Measurements from ENCODE around the gene DCLK1. TPM values are rescaled to one million over a fixed set of nuclear protein-coding genes. Genes with fewer than 3 reads are reported as not detected.

The DCLK1 gene
- total RNA-seq, 2 donors from 2014 or later, result 25.6 to 27.8 TPM

DNA sequence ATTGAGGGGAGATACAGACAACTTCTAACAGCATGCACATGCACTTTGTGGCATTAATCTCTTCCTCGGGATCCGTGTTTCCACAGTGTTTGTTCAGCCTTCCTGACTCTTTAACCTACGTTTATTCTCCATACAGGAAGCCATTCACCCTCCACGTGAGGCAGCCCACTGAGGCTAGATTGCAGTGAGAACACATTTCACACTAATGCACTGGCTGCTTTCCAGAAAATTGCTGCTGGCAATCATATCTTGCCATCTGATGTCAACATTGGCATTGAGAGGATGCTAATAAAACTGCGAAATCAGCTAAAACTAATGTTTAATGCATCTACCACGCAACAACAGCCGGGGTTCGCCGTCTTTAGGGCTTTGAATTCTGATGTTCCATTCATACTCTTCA lies 30.0 kb downstream of the DCLK1 start:
- TF ChIP-seq, protein P1, sequence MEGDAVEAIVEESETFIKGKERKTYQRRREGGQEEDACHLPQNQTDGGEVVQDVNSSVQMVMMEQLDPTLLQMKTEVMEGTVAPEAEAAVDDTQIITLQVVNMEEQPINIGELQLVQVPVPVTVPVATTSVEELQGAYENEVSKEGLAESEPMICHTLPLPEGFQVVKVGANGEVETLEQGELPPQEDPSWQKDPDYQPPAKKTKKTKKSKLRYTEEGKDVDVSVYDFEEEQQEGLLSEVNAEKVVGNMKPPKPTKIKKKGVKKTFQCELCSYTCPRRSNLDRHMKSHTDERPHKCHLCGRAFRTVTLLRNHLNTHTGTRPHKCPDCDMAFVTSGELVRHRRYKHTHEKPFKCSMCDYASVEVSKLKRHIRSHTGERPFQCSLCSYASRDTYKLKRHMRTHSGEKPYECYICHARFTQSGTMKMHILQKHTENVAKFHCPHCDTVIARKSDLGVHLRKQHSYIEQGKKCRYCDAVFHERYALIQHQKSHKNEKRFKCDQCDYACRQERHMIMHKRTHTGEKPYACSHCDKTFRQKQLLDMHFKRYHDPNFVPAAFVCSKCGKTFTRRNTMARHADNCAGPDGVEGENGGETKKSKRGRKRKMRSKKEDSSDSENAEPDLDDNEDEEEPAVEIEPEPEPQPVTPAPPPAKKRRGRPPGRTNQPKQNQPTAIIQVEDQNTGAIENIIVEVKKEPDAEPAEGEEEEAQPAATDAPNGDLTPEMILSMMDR (IDR thresholded peaks at IDR 0.05), result no peak
- Histone ChIP-seq H3K4me1 (ENCODE audit: control insufficient read depth in 1 of 2, low read depth in 2 of 2) (no peaks in the 10 kb centered on the region), H3K27me3 (replicated peaks; ENCODE audit: insufficient read depth) (no peaks in the 10 kb centered on the region), H3K36me3 (no peaks in the 10 kb centered on the region), H3K4me3 (no peak overlapping the region), H3K9me3 (no peaks in the 10 kb centered on the region), H3K27ac (no peak overlapping the region)
- no peak for DNase-seq (ENCODE audit: low spot score)
- ATAC-seq (ENCODE audit: insufficient number of reproducible peaks, low FRiP score, low read depth), result no peak

DNA sequence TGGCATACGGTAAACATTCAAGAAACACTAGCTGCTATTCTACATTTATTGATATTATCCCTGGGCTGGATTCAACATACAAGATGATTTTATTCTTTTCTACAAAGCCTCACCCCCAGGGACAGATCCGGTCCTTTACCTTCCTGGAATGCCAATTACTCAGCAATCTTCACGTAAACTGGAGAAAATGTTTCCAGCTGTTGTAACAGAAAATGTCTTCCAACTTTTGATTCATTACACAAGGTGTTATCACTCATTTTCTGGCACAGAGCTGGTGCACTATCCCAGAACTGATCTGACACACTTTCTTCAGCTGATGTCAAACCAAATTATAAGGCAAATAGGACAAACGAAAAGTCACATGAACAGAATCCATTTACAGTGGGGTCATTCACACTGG lies 33.1 kb downstream of the DCLK1 start:
- Histone ChIP-seq H3K9me3 (no peaks in the 10 kb centered on the region), H3K27ac (no peak overlapping the region), H3K4me1 (ENCODE audit: control insufficient read depth in 1 of 2, low read depth in 2 of 2) (no peaks in the 10 kb centered on the region), H3K36me3 (no peaks in the 10 kb centered on the region), H3K4me3 (no peak overlapping the region), H3K27me3 (replicated peaks; ENCODE audit: insufficient read depth) (no peaks in the 10 kb centered on the region)
- no peak for ATAC-seq (ENCODE audit: insufficient number of reproducible peaks, low FRiP score, low read depth)
- TF ChIP-seq, protein P1 (IDR thresholded peaks at IDR 0.05), result no peak
- no peak for DNase-seq (ENCODE audit: low spot score)

DNA sequence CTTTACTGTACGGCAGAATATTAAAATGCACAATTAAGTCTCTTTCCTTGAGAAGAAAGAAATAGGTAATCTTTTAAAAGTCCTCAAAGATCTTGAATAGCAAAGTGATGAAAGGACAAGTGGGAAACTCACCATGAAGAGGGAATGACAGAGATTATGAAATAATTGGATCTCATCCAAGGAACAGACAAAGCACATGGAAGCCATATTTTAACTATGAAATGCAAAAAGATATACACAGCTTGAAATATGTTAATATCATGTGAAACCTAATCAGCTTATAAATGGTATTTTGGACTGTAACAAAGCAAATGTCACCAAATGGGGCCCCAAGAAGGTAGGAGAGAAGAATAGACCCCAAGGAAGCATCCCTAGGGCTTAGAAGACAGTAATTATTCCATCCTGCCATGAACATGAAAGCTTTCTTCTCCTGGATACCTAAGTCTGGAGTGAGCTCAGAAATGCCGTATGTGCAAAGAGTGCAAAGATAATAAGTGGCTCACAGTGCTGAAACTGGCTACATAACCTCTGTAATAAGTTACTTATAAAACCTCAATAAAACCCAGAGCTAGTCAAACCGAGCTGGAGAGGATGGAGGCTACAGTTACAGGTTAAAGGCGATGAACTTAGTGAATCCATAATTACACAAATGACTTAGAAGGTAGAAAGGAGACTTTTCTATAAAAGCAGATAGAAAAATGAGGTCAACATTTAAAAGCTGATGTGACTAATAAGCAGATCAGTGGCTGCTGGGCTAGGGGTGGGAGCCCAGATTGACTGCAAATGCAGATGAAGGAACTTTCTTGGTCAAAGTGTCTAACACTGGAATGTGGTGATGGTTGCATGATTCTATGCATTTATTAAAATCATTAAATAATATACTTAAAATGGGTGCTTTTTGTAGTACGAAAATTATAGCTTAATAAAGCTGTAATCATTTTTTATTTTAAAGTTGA lies 34.4 kb downstream of the DCLK1 start:
- TF ChIP-seq, protein P1 (IDR thresholded peaks at IDR 0.05), result no peak
- DNase-seq (ENCODE audit: low spot score), result no peak
- Histone ChIP-seq H3K27me3 (replicated peaks; ENCODE audit: insufficient read depth) (no peaks in the 10 kb centered on the region), H3K9me3 (no peaks in the 10 kb centered on the region), H3K36me3 (no peaks in the 10 kb centered on the region), H3K4me1 (ENCODE audit: control insufficient read depth in 1 of 2, low read depth in 2 of 2) (no peaks in the 10 kb centered on the region), H3K4me3 (no peak overlapping the region), H3K27ac (no peak overlapping the region)
- ATAC-seq (ENCODE audit: insufficient number of reproducible peaks, low FRiP score, low read depth), result no peak

DNA sequence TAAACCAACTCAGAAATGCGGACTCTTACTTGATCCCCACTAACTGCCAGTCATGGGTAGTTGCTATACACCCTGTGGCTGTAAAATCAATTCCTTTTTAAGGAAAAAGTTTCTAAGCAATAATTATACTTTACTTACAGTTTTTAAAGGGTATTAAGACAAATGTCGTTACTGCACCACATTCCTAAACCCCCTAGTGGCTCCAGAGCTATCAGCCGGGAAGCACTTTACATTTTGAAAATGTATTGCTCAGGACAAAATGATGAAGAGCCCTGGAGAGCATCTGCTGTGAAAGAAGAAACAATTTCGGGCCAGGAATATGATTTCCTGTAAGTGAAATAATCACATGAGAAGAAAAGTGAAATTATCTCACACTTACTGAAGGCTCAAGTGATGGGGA lies 36.7 kb downstream of the DCLK1 start:
- ATAC-seq (ENCODE audit: insufficient number of reproducible peaks, low FRiP score, low read depth) (no peak), DNase-seq (ENCODE audit: low spot score) (no peak)
- TF ChIP-seq, protein P1 (IDR thresholded peaks at IDR 0.05), result no peak
- Histone ChIP-seq H3K27me3 (replicated peaks; ENCODE audit: insufficient read depth) (no peaks in the 10 kb centered on the region), H3K4me3 (no peak overlapping the region), H3K27ac (no peak overlapping the region), H3K4me1 (ENCODE audit: control insufficient read depth in 1 of 2, low read depth in 2 of 2) (peaks cover 0 to 9% of the 10 kb centered on the region in 2 donors), H3K9me3 (no peaks in the 10 kb centered on the region), H3K36me3 (no peaks in the 10 kb centered on the region)

DNA sequence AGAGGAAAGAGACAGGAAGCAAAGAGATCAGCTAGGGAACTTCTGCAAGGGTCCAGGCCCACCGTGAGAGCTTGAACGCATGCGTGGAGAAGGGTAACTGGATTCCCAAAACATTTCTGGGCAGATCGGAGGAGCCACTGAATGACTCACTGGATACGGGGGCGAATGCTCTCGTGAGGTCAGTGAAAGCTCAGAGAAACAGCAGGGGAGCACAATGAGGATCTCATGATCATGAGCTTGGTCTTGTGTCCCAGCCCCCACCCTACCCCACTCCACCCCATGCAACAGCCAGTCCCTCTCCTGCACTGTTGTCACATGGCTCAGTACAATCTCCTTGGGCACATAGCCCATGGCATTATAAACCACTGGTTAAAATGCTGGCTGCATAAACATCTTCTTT lies 40.6 kb downstream of the DCLK1 start:
- ATAC-seq (ENCODE audit: insufficient number of reproducible peaks, low FRiP score, low read depth) (no peak), DNase-seq (ENCODE audit: low spot score) (no peak)
- no peak overlapping the region for H3K4me3 ChIP-seq
- H3K4me1 ChIP-seq (ENCODE audit: control insufficient read depth in 1 of 2, low read depth in 2 of 2), result peaks cover 3 to 21% of the 10 kb centered on the region in 2 donors
- no peaks in the 10 kb centered on the region for H3K36me3 ChIP-seq
- TF ChIP-seq, protein P1 (IDR thresholded peaks at IDR 0.05), result no peak
- H3K9me3 ChIP-seq, result no peaks in the 10 kb centered on the region
- no peaks in the 10 kb centered on the region for H3K27me3 ChIP-seq (replicated peaks; ENCODE audit: insufficient read depth)
- no peak overlapping the region for H3K27ac ChIP-seq
